Measurements from ENCODE around the gene SLC2A4RG. TPM values are rescaled to one million over a fixed set of nuclear protein-coding genes. Genes with fewer than 3 reads are reported as not detected.

Gene SLC2A4RG
- polyA plus RNA-seq, 1 donor: 61.5 TPM

- peaks cover 23% of the 10 kb centered on the region for H3K36me3 ChIP-seq (ENCODE audit: control insufficient read depth, insufficient read depth, low read length)
- no peak overlapping the region for H3K27ac ChIP-seq (ENCODE audit: low read length)
- WGBS (ENCODE audit: insufficient coverage, low lambda C conversion rate): no CpG with 5 or more reads among the region's 37 CpGs
- peaks cover 25% of the 10 kb centered on the region for H3K4me1 ChIP-seq (ENCODE audit: control insufficient read depth, insufficient read depth, low read length)
- H3K9me3 ChIP-seq (ENCODE audit: control insufficient read depth, low read depth, low read length): no peaks in the 10 kb centered on the region
- H3K27me3 ChIP-seq (ENCODE audit: control insufficient read depth, insufficient read depth, low read length): no peaks in the 10 kb centered on the region
- DNase-seq: no peak
- no peak overlapping the region for H3K4me3 ChIP-seq (ENCODE audit: low read length)
Measured at GRCh38 chr20:63742381-63743024, 2.9 kb downstream of the SLC2A4RG start.

- Histone ChIP-seq H3K27ac (ENCODE audit: low read length) (no peak overlapping the region), H3K9me3 (ENCODE audit: control insufficient read depth, low read depth, low read length) (no peaks in the 10 kb centered on the region), H3K36me3 (ENCODE audit: control insufficient read depth, insufficient read depth, low read length) (peaks cover 23% of the 10 kb centered on the region), H3K4me1 (ENCODE audit: control insufficient read depth, insufficient read depth, low read length) (peaks cover 21% of the 10 kb centered on the region), H3K4me3 (ENCODE audit: low read length) (no peak overlapping the region), H3K27me3 (ENCODE audit: control insufficient read depth, insufficient read depth, low read length) (no peaks in the 10 kb centered on the region)
- no CpG with 5 or more reads among the region's 31 CpGs for WGBS (ENCODE audit: insufficient coverage, low lambda C conversion rate)
- DNase-seq: no peak
Measured at GRCh38 chr20:63743210-63743970, 3.8 kb downstream of the SLC2A4RG start.

GRCh38 chr20:63744158-63744557, 4.6 kb downstream of the SLC2A4RG start:
- DNase-seq: no peak
- Histone ChIP-seq H3K9me3 (ENCODE audit: control insufficient read depth, low read depth, low read length) (no peaks in the 10 kb centered on the region), H3K27ac (ENCODE audit: low read length) (no peak overlapping the region), H3K4me3 (ENCODE audit: low read length) (no peak overlapping the region), H3K27me3 (ENCODE audit: control insufficient read depth, insufficient read depth, low read length) (no peaks in the 10 kb centered on the region), H3K36me3 (ENCODE audit: control insufficient read depth, insufficient read depth, low read length) (peaks cover 23% of the 10 kb centered on the region), H3K4me1 (ENCODE audit: control insufficient read depth, insufficient read depth, low read length) (peaks cover 15% of the 10 kb centered on the region)
- no CpG with 5 or more reads among the region's 4 CpGs for WGBS (ENCODE audit: insufficient coverage, low lambda C conversion rate)

- no peaks in the 10 kb centered on the region for H3K9me3 ChIP-seq (ENCODE audit: control insufficient read depth, low read depth, low read length)
- H3K4me3 ChIP-seq (ENCODE audit: low read length): no peak overlapping the region
- no peak overlapping the region for H3K27ac ChIP-seq (ENCODE audit: low read length)
- H3K4me1 ChIP-seq (ENCODE audit: control insufficient read depth, insufficient read depth, low read length): peaks cover 15% of the 10 kb centered on the region
- DNase-seq: no peak
- no CpG with 5 or more reads among the region's 25 CpGs for WGBS (ENCODE audit: insufficient coverage, low lambda C conversion rate)
- peaks cover 23% of the 10 kb centered on the region for H3K36me3 ChIP-seq (ENCODE audit: control insufficient read depth, insufficient read depth, low read length)
- no peaks in the 10 kb centered on the region for H3K27me3 ChIP-seq (ENCODE audit: control insufficient read depth, insufficient read depth, low read length)
Measured at GRCh38 chr20:63744574-63745423, 5.2 kb downstream of the SLC2A4RG start.

GRCh38 chr20:63745424-63745805, 5.8 kb downstream of the SLC2A4RG start:
- DNase-seq: no peak
- no peaks in the 10 kb centered on the region for H3K27me3 ChIP-seq (ENCODE audit: control insufficient read depth, insufficient read depth, low read length)
- H3K9me3 ChIP-seq (ENCODE audit: control insufficient read depth, low read depth, low read length): no peaks in the 10 kb centered on the region
- H3K36me3 ChIP-seq (ENCODE audit: control insufficient read depth, insufficient read depth, low read length): peaks cover 23% of the 10 kb centered on the region
- no peak overlapping the region for H3K4me3 ChIP-seq (ENCODE audit: low read length)
- peaks cover 15% of the 10 kb centered on the region for H3K4me1 ChIP-seq (ENCODE audit: control insufficient read depth, insufficient read depth, low read length)
- no CpG with 5 or more reads among the region's 15 CpGs for WGBS (ENCODE audit: insufficient coverage, low lambda C conversion rate)
- no peak overlapping the region for H3K27ac ChIP-seq (ENCODE audit: low read length)

- no peaks in the 10 kb centered on the region for H3K27me3 ChIP-seq (ENCODE audit: control insufficient read depth, insufficient read depth, low read length)
- no peak for DNase-seq
Measured at GRCh38 chr20:63745961-63746731, 6.6 kb downstream of the SLC2A4RG start.

GRCh38 chr20:63746751-63747315, 7.3 kb downstream of the SLC2A4RG start:
- no CpG with 5 or more reads among the region's 47 CpGs for WGBS (ENCODE audit: insufficient coverage, low lambda C conversion rate)

More at GRCh38 chr20:63745961-63746731, 6.6 kb downstream of the SLC2A4RG start:
- peaks cover 1% of the 10 kb centered on the region for H3K9me3 ChIP-seq (ENCODE audit: control insufficient read depth, low read depth, low read length)
- H3K36me3 ChIP-seq (ENCODE audit: control insufficient read depth, insufficient read depth, low read length): peaks cover 23% of the 10 kb centered on the region
- H3K27ac ChIP-seq (ENCODE audit: low read length): no peak overlapping the region
- peaks cover 12% of the 10 kb centered on the region for H3K4me1 ChIP-seq (ENCODE audit: control insufficient read depth, insufficient read depth, low read length)
- no CpG with 5 or more reads among the region's 26 CpGs for WGBS (ENCODE audit: insufficient coverage, low lambda C conversion rate)
- no peak overlapping the region for H3K4me3 ChIP-seq (ENCODE audit: low read length)

GRCh38 chr20:63747622-63748069, 8.1 kb downstream of the SLC2A4RG start:
- Histone ChIP-seq H3K27me3 (ENCODE audit: control insufficient read depth, insufficient read depth, low read length) (no peaks in the 10 kb centered on the region), H3K4me3 (ENCODE audit: low read length) (no peak overlapping the region), H3K4me1 (ENCODE audit: control insufficient read depth, insufficient read depth, low read length) (peaks cover 4% of the 10 kb centered on the region), H3K36me3 (ENCODE audit: control insufficient read depth, insufficient read depth, low read length) (peaks cover 9% of the 10 kb centered on the region), H3K9me3 (ENCODE audit: control insufficient read depth, low read depth, low read length) (peaks cover 6% of the 10 kb centered on the region), H3K27ac (ENCODE audit: low read length) (no peak overlapping the region)
- 37% methylated on average over 2 of the region's 13 CpGs for WGBS (ENCODE audit: insufficient coverage, low lambda C conversion rate)
- no peak for DNase-seq

More at GRCh38 chr20:63746751-63747315, 7.3 kb downstream of the SLC2A4RG start:
- Histone ChIP-seq H3K27ac (ENCODE audit: low read length) (no peak overlapping the region), H3K27me3 (ENCODE audit: control insufficient read depth, insufficient read depth, low read length) (no peaks in the 10 kb centered on the region), H3K9me3 (ENCODE audit: control insufficient read depth, low read depth, low read length) (peaks cover 4% of the 10 kb centered on the region), H3K36me3 (ENCODE audit: control insufficient read depth, insufficient read depth, low read length) (peaks cover 17% of the 10 kb centered on the region), H3K4me3 (ENCODE audit: low read length) (no peak overlapping the region), H3K4me1 (ENCODE audit: control insufficient read depth, insufficient read depth, low read length) (peaks cover 5% of the 10 kb centered on the region)
- no peak for DNase-seq

- Histone ChIP-seq H3K27me3 (ENCODE audit: control insufficient read depth, insufficient read depth, low read length) (no peaks in the 10 kb centered on the region), H3K4me1 (ENCODE audit: control insufficient read depth, insufficient read depth, low read length) (peaks cover 4% of the 10 kb centered on the region), H3K9me3 (ENCODE audit: control insufficient read depth, low read depth, low read length) (peaks cover 8% of the 10 kb centered on the region), H3K27ac (ENCODE audit: low read length) (no peak overlapping the region), H3K36me3 (ENCODE audit: control insufficient read depth, insufficient read depth, low read length) (peaks cover 4% of the 10 kb centered on the region), H3K4me3 (ENCODE audit: low read length) (no peak overlapping the region)
- no peak for DNase-seq
- WGBS (ENCODE audit: insufficient coverage, low lambda C conversion rate): no CpG with 5 or more reads among the region's 20 CpGs
Measured at GRCh38 chr20:63748070-63748933, 8.7 kb downstream of the SLC2A4RG start.

Measured in large intestine (tissue), 3 donors.